DND-41 (cell line): Measurements from ENCODE around the gene GADD45GIP1.

Experiments used
- EZH2 ChIP-seq: IDR thresholded peaks from 3 replicates; pipeline ENCODE4 v1.6.1; 2012; ENCODE audit warnings: borderline replicate concordance, low read depth, mild to moderate bottlenecking, moderate library complexity, low read length, inconsistent platforms; ENCODE audit not compliant: severe bottlenecking
- TF ChIP-seq, protein P1 (sequence below): IDR thresholded peaks from 2 replicates; pipeline ENCODE4 v1.5.1; 2012; ENCODE audit warnings: borderline replicate concordance, low read length, moderate library complexity, mild to moderate bottlenecking; ENCODE audit not compliant: poor library complexity, severe bottlenecking; ENCODE audit errors: extremely low read depth

DNA sequence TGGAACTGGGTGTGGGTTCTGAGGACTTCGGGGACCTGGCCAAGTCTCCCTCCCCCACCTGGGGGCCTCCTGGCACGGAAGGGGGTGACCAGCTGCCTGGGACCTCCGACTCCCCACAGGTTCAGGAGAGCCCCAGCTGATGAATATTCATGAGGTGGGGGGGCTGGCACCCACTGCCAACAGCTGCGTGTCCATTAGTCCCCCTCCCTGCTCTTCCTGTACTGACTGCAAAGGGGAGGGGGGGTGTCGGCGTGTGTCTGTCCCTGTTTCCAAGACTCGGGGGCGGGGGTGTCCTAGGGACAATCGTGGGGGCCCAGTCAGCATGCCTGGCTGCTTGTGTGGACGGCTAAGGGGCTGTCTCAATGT, 27.6 kb upstream of the GADD45GIP1 start:
- TF ChIP-seq, protein P1, sequence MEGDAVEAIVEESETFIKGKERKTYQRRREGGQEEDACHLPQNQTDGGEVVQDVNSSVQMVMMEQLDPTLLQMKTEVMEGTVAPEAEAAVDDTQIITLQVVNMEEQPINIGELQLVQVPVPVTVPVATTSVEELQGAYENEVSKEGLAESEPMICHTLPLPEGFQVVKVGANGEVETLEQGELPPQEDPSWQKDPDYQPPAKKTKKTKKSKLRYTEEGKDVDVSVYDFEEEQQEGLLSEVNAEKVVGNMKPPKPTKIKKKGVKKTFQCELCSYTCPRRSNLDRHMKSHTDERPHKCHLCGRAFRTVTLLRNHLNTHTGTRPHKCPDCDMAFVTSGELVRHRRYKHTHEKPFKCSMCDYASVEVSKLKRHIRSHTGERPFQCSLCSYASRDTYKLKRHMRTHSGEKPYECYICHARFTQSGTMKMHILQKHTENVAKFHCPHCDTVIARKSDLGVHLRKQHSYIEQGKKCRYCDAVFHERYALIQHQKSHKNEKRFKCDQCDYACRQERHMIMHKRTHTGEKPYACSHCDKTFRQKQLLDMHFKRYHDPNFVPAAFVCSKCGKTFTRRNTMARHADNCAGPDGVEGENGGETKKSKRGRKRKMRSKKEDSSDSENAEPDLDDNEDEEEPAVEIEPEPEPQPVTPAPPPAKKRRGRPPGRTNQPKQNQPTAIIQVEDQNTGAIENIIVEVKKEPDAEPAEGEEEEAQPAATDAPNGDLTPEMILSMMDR, result no peak
- no peak for TF ChIP-seq EZH2
